Hindlimb muscle (tissue), 1 donor: ENCODE data around the gene BICRA. TPM values are rescaled to one million over a fixed set of nuclear protein-coding genes. Genes with fewer than 3 reads are reported as not detected.

Experiments
- DNase-seq: peaks from one replicate; pipeline ENCODE4 v3.0.0-alpha.2; 2013
- polyA plus RNA-seq: library from polyadenylated mRNA; unstranded; fragments of 120-200 nt; gene quantifications from one replicate; pipeline ENCODE4 v1.2.1, GENCODE V29; 2013; ENCODE audit not compliant: insufficient read length

BICRA gene
- polyA plus RNA-seq, 1 donor, result 13.4 TPM

GRCh38 chr19:47601180-47601904 lies 7.6 kb upstream of the BICRA start:
- no peak for DNase-seq

DNA sequence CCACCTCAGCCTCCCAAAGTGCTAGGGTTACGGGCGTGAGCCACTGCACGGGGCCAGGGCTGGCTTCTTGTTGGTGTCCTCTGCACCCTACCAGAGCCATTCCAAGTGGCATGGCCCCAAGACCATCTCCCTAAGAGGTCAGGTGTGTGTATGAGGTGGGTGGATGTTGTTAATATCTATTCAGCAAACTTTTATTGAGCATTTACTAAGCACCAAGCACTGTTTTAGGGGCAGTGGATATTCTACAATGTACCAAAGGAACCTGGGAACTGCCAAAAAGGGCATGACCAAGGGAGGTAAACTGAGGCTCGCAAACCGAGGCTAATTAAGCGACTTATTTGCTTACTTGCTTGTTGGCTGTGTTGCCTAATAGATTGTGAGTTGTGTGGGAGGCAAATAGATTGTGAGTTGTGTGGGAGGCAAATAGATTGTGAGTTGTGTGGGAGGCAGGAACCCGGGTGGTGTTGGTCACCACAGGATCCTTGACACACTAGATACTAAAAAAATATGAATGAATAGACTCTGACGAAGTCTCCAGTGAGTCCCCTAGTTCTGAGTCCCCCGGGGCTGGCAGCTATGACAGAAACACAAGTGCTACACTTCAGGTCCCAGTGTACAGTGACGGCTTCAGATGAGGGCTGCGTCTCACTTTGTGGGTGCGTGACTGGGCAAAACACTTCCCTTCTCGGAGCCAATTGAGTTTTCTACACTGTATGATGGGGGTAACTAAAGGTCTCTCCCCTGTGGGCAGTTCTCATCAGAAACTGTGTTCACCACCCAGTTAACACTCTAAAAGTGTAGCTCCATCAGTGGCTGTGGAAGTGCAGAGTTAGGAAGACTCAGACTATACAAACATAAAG lies 5.0 kb upstream of the BICRA start:
- no peak for DNase-seq

DNA sequence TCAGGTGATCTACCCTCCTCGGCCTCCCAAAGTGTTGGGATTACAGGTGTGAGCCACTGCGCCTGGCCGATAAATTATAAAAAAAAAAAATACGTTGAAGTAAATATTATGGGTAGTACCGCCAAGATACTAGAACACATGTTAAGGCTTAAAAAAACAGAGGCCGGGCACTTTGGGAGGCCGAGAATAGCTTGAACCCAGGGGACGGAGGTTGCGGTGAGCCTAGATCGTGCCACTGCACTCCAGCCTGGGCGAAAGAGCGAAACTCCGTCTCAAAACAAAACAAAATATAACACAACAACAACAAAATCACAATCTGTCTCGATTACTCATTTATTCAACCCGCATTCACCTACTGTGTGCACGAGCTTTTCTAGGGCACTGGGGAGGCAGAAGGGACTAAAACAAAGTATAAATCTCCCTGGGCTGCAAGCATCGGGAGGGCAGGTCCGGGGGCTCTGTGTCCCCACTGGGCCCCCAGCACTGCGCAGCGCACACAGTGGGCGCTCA lies 1.3 kb upstream of the BICRA start:
- no peak for DNase-seq

- DNase-seq, result peak; percentile 98
Observed at GRCh38 chr19:47608074-47608918, 638 bp upstream of the BICRA start.

DNA sequence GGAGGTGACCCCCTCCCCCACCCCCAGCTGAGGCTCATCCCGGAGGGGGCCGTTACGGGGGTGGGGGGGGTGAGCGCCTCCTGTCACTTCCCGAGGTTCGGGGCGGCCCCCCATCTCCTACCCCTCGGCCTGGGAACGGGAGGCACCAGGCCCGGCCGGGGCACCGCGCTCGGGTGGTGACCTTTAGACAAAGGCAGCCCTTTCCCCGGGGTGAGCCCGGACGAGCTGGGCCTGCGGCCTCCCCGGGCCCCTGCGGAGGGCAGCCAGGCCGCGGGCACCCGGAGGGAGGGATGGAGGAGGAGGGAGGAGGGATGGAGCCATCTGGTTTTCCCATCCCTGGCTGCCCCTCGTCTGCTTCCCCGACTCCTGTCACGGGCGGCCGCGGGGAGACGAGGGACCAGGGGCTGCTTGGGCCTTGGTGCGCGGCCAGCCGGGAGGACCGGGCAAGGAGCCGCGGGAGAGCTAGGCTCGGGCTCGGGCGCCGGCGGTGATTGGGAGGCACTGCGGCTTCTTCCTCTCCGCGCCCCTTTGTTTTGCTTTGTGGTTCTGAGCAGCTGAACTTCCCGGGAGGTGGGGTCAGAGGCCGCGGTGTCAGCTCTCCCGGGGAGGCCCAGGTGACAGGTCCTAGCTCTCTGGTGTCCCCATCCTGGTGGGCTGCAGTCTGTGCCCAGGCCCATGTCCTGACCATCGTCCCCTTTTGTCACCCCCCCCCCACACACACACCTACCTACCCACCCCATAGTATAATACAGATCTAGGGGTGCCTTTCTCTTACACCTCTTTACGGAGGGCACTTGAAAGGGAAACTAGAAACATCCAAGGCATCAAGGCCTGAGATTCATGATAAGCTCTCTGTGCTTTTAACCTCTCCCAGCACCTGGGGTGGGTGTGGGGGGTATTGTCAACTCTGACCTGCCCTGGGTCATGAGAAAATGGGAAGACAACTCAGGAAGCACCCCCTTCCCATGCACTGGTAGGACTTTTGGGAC lies 1.3 kb downstream of the BICRA start:
- peak; percentile 34 for DNase-seq

GRCh38 chr19:47610902-47611301 lies 2.0 kb downstream of the BICRA start:
- no peak for DNase-seq

GRCh38 chr19:47613165-47614020 lies 4.5 kb downstream of the BICRA start:
- DNase-seq, result no peak

DNA sequence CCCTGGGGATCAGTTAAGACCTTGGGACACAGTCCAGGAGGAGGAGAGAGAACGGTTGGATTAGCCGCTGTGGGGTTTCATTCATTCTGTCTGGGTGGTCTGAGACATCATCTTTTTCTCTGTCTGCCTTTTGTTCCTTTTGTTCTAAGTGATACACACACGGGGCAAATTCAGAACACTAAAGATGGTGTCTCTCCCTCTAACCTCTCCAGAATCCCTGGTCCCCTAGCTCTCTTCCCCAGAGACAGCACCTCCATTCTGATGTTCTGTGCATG lies 5.0 kb downstream of the BICRA start:
- no peak for DNase-seq

DNA sequence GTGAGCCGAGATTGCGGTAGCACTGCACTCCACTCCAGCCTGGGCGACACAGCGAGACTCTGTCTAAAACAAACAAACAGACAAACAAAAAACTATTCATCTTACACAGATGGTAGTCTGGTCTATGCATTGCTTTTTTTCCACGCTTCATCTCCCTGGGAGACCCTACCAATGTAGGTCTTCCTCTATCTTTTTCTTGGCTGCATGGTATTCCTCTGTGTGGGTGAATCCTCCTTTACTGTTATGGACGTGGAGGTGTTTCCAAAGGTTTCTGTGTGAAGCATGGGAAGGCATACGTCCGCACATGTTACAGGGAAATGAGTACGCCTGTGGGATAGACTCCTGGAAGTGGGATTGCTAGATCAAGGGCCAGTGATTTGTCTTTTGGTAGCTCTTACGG lies 5.6 kb downstream of the BICRA start:
- DNase-seq, result no peak

GRCh38 chr19:47615230-47615629 lies 6.3 kb downstream of the BICRA start:
- DNase-seq, result no peak

DNA sequence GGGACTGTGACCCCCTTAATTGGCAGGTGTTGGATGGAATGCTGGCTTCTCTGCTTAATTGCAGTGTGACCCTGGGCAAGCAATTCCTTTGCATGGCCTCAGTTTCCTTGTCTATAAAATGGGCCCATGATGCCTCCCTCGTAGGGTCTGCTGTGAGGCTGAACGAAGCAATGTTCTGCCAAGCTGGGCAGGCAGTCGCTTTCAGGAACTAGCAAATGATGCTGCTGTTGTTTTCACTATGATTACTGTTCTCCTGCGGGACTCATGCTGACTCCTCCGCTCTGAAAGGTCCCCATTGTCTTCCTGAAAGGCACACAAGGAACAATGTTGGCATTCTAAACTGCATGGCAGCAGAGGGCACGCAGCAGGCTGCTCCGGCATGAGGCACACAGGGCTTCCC lies 6.8 kb downstream of the BICRA start:
- DNase-seq, result no peak

- DNase-seq, result no peak
Observed at GRCh38 chr19:47618771-47619170, 9.8 kb downstream of the BICRA start.

DNA sequence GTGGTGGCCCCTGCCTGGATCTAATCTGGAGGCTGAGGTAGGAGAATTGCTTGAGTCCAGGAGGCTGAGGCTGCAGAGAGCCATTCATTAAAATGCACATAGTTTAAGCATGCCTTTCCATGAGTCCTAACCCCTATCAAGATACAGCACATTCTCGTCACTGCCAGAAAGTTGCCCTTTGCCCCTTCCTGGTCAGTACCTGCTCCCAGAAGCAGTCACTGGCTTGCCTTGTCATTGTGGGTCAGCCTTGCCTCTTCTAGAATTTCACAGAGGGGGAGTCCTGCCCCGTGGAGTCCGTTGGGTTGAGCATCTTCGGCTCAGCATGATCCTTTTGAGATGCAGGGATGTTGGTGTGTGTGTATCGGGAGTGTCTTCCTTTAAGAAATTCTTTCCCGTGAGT lies 10.8 kb downstream of the BICRA start:
- no peak for DNase-seq

- DNase-seq, result no peak
Observed at GRCh38 chr19:47623151-47623920, 14.4 kb downstream of the BICRA start.

DNA sequence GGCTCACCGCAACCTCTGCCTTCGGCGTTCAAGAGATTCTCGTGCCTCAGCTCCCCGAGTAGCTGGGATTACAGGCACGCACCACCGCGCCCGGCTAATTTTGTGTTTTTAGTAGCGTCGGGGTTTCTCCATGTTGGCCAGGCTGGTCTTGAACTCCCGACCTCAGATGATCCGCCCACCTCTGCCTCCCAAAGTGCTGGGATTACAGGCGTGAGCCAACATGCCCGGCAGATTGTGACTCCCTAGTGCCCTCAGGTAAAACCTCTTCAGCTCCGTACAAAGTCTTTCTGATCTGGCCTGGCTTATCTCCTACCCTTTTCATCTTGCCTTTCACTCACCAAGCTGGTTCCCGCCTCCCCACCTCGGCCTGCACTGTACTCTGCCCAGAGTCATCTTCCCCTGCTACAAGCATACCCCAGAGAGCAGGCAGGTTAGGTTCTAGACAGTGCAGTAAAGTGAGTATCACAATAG lies 15.0 kb downstream of the BICRA start:
- no peak for DNase-seq

- DNase-seq, result no peak
Observed at GRCh38 chr19:47625650-47626049, 16.7 kb downstream of the BICRA start.

DNA sequence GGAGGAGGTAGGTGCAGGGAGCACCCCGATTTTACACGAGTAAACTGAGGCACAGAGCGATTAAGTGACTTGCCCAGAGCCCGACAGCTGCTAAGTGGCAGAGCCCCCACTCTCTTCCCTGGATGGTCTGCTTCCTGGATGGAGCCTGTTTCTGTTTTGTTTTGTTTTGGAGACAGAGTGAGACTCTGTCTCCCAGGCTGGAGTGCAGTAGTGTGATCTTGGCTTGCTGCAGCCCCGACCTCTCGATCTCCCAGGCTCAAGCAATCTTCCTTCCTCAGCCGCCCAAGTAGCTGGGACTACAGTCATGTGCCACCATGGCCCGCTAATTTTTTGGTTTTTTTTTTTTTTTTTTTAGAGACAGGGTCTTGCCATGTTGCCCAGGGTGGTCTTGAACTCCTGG lies 17.3 kb downstream of the BICRA start:
- DNase-seq, result no peak

DNA sequence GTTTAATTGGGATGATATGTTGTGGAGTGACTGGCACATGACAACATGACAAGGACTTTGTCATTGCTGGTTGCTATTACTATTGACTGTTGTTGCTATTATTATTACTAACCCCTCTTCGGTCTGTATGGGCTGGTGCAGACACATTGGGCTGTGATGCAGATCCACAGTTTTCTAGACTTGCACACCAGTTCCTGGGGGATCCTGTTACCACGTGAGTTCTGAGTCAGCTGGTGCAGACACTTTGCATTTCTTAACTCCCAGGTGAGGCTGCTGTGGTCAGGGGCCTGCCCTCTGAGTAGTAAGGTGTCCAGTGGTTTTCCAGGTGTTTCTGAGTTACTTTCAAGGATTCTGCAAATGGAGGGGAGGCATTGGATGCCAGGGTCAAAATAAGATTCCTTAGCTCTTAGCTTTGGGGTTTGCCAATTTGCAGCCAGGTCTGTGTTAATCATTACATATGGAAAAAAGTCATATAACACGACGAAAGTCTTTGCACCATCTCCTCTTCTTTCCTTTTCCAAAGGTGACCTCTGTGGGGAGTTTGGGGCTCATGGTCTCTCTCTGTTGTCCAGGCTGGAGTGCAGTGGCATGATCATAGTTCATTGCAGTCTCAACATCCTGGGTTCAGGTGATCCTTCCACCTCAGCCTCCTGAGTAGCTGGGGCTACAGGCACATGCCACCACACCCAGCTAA lies 19.3 kb downstream of the BICRA start:
- no peak for DNase-seq

- DNase-seq, result no peak
Observed at GRCh38 chr19:47630594-47630993, 21.7 kb downstream of the BICRA start.
